Measurements from ENCODE around the gene HRH2.
"Not testable (repeated sequence)": the region's sequence is repeated elsewhere in the genome, so short reads cannot be mapped to it uniquely, and the experiment has no call there.

HRH2 gene

GRCh38 chr5:175738602-175739133 is 80.8 kb downstream of the HRH2 start:
- DNase-seq (ENCODE audit: low read depth, low spot score): no peak

- no peak for DNase-seq (ENCODE audit: low read depth, low spot score)
Measured at GRCh38 chr5:175740014-175740413, 82.1 kb downstream of the HRH2 start.

GRCh38 chr5:175741556-175741955 is 83.7 kb downstream of the HRH2 start:
- DNase-seq (ENCODE audit: low read depth, low spot score): no peak

- DNase-seq (ENCODE audit: low read depth, low spot score): no peak
Measured at GRCh38 chr5:175742290-175742994, 84.6 kb downstream of the HRH2 start.

GRCh38 chr5:175743676-175744210 is 85.9 kb downstream of the HRH2 start:
- no peak for DNase-seq (ENCODE audit: low read depth, low spot score)

- DNase-seq (ENCODE audit: low read depth, low spot score): no peak
Measured at GRCh38 chr5:175745210-175745609, 87.3 kb downstream of the HRH2 start.

- no peak for DNase-seq (ENCODE audit: low read depth, low spot score)
Measured at GRCh38 chr5:175746851-175747250, 89.0 kb downstream of the HRH2 start.

- no peak for DNase-seq (ENCODE audit: low read depth, low spot score)
Measured at GRCh38 chr5:175747539-175748060, 89.7 kb downstream of the HRH2 start.

GRCh38 chr5:175748650-175749049 is 90.8 kb downstream of the HRH2 start:
- no peak for DNase-seq (ENCODE audit: low read depth, low spot score)

GRCh38 chr5:175749591-175749990 is 91.7 kb downstream of the HRH2 start:
- DNase-seq (ENCODE audit: low read depth, low spot score): no peak

GRCh38 chr5:175750511-175750931 is 92.7 kb downstream of the HRH2 start:
- DNase-seq (ENCODE audit: low read depth, low spot score): no peak

- DNase-seq (ENCODE audit: low read depth, low spot score): no peak
Measured at GRCh38 chr5:175751369-175751768, 93.5 kb downstream of the HRH2 start.

GRCh38 chr5:175752826-175753535 is 95.1 kb downstream of the HRH2 start:
- DNase-seq (ENCODE audit: low read depth, low spot score): no peak

- DNase-seq (ENCODE audit: low read depth, low spot score): no peak
Measured at GRCh38 chr5:175753536-175754402, 95.9 kb downstream of the HRH2 start.

- not testable (repeated sequence) for DNase-seq (ENCODE audit: low read depth, low spot score)
Measured at GRCh38 chr5:175759991-175760390, 102.1 kb downstream of the HRH2 start.
